HEK293T (cell line): ENCODE results near the gene AP3S2.

Source experiments
- BHLHE40 ChIP-seq: fragments of 450-650 bp; IDR thresholded peaks from 2 replicates; pipeline ENCODE4 v1.6.1; 2016; ENCODE audit warnings: mild to moderate bottlenecking, moderate library complexity, borderline replicate concordance
- CTBP1 ChIP-seq: fragments of 450-650 bp; IDR thresholded peaks from 2 replicates; pipeline ENCODE4 v1.6.1; 2016; ENCODE audit warnings: borderline replicate concordance
- LEF1 ChIP-seq: fragments of 450-650 bp; IDR thresholded peaks from 2 replicates; pipeline ENCODE4 v1.6.1; 2017; ENCODE audit warnings: mild to moderate bottlenecking, borderline replicate concordance
- NFRKB ChIP-seq: fragments of 450-650 bp; IDR thresholded peaks from 2 replicates; pipeline ENCODE4 v1.6.1; 2016; ENCODE audit warnings: mild to moderate bottlenecking, moderate library complexity
- SP1 ChIP-seq: fragments of 450-650 bp; IDR thresholded peaks from 2 replicates; pipeline ENCODE4 v1.6.1; 2017
- TARDBP ChIP-seq: fragments of 450-650 bp; IDR thresholded peaks from 2 replicates; pipeline ENCODE4 v1.6.1; 2016
- TF ChIP-seq, protein P1 (sequence below): fragments of 450-650 bp; IDR thresholded peaks from 2 replicates; pipeline ENCODE4 v1.6.1; 2016

DNA sequence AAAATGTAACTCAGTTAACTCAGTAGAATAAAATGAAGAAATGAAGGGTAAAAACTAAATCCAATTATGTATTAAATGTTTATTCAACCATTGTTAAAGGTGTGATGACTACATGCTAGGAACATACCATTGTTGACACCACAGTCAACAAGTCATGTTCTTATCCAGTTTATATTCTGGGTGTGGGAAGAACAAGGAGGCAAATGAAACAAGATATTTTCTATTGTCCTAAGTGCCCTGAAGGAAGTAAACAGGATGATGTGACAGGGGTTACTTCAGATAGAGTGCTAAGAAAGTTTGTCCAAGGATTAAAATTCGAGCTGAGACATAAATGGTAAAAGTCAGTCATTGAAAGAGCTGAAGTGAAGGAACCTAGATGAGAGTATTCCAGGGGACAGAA lies 13.1 kb downstream of the AP3S2 start:
- no peak for TF ChIP-seq LEF1
- no peak for TF ChIP-seq SP1
- TF ChIP-seq, protein P1, sequence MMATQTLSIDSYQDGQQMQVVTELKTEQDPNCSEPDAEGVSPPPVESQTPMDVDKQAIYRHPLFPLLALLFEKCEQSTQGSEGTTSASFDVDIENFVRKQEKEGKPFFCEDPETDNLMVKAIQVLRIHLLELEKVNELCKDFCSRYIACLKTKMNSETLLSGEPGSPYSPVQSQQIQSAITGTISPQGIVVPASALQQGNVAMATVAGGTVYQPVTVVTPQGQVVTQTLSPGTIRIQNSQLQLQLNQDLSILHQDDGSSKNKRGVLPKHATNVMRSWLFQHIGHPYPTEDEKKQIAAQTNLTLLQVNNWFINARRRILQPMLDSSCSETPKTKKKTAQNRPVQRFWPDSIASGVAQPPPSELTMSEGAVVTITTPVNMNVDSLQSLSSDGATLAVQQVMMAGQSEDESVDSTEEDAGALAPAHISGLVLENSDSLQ, result no peak
- no peak for TF ChIP-seq NFRKB
- no peak for TF ChIP-seq TARDBP
- no peak for TF ChIP-seq BHLHE40
- TF ChIP-seq CTBP1, result no peak
